PC-9 (cell line): Measurements from ENCODE around the gene BSND.

ENCODE experiments used
- CTCF ChIP-seq: fragments of 200-600 bp; sonication (generic); conservative IDR thresholded peaks from 2 replicates; pipeline ENCODE4 v1.6.1; 2017; ENCODE audit warnings: mixed run types, antibody characterized with exemption, mild to moderate bottlenecking, moderate library complexity
- EZH2 ChIP-seq: fragments of 200-600 bp; sonication (generic); IDR thresholded peaks from 2 replicates; pipeline ENCODE4 v1.8.0; 2017; ENCODE audit warnings: antibody characterized with exemption, low read depth

GRCh38 chr1:55010887-55011217, 12.1 kb downstream of the BSND start:
- TF ChIP-seq CTCF (no peak), EZH2 (no peak)
